GM12872 (cell line): Measurements from ENCODE around the gene LAMA4.

ENCODE experiments used
- CTCF ChIP-seq: IDR thresholded peaks from 3 replicates; pipeline ENCODE4 v1.5.1; 2011; ENCODE audit warnings: low read depth, mild to moderate bottlenecking, low read length, moderate library complexity; ENCODE audit not compliant: insufficient read depth

Gene LAMA4

GRCh38 chr6:112114577-112115223 is 139.7 kb downstream of the LAMA4 start:
- no peak for TF ChIP-seq CTCF

- no peak for TF ChIP-seq CTCF
Measured at GRCh38 chr6:112113918-112114317, 140.4 kb downstream of the LAMA4 start.

- TF ChIP-seq CTCF = no peak
Measured at GRCh38 chr6:112113431-112113830, 140.9 kb downstream of the LAMA4 start.

DNA sequence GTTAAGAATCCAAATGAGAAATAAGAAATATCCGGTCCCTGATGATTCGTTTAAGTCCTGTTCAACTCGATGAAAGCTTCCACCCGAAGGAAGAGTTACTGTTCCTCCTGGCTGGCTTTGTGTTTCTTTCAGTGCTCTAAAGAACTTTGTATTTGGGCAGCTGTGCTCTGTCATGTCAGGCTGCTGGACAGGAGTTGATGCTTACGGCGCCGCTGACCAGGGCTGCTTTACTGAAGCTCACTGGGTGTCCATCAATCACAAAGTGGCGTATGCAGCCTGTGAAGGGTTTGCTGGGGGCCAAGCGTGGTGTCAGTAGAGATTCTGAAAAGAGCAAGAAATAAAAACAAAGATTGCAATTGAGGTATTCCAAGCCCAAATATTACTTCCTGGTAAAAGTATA is 145.1 kb downstream of the LAMA4 start:
- no peak for TF ChIP-seq CTCF

DNA sequence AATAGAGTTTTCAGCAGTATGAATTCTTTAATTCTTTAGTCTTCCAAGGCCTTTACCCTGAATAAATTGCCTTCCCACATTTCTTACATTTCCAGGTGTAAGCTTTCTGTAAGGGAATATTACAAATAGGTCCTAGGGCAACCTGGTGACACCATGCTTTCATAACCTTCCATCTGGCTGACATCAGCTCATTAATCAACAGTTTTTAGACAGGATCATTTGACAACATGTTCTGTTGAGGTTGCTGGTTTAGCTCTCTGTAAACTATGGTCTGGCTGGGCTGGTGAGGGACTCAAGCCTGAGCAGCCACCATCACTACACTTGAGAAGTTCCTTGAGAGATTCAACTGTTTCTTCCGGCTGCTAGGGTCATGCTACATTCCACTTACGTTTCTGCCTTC is 147.8 kb downstream of the LAMA4 start:
- no peak for TF ChIP-seq CTCF

- TF ChIP-seq CTCF = no peak
Measured at GRCh38 chr6:112100561-112100960, 153.8 kb downstream of the LAMA4 start.

DNA sequence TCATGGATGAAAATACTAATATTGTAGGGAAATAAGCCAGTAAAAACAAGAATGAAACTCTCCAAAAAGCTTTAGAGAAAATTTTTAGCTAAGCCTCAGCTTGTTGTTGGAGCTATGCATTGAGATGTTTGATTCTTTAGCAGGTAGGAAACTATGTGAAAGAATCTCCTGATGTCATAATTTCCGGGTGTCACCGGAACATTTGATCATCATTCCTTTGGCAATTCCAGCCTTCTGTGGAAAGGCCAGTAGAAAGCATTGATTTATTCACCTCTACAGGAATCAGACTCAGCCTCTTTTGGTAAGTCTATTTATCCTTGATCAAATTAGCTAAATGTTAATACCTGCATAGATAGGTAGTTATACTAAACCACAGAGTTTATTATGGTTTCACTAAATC is 157.5 kb downstream of the LAMA4 start:
- TF ChIP-seq CTCF = no peak
